ENCODE data around the gene HPGD.

The HPGD gene

DNA sequence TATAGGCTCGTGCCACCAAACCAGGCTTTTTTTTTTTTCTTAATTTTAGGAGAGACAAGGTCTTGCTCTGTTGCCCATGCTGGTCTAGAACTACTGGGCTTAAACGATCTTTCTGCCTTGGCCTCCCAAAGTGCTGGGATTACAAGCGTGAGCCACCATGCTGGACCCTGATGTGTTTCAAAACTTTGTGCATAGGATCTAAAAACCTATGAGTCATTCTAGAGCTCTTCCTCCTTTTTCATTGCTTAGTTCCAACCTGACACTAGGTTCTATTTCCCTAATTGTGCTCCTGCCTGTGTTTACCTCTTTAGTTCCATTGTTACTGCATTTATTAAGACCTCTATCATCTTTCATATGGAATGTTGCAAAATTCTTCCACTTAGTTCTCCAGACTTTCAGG is 57.3 kb downstream of the HPGD start:
- Histone ChIP-seq H3K4me2 (ENCODE audit: insufficient read depth, low read length) (no peak overlapping the region), H3K36me3 (ENCODE audit: insufficient read depth, low read length) (no peaks in the 10 kb centered on the region), H3K27me3 (ENCODE audit: insufficient read depth, low read length, poor library complexity) (no peaks in the 10 kb centered on the region), H3K79me2 (ENCODE audit: insufficient read depth, low read length) (no peaks in the 10 kb centered on the region), H3K4me1 (ENCODE audit: insufficient read depth, low read length) (no peaks in the 10 kb centered on the region), H3K9me3 (ENCODE audit: insufficient read depth, low read length, severe bottlenecking) (no peaks in the 10 kb centered on the region), H3K9ac (ENCODE audit: low read depth, low read length) (no peak overlapping the region), H2AFZ (ENCODE audit: low read depth, low read length) (no peak overlapping the region), H3K4me3 (ENCODE audit: low read depth in 1 of 2, low read length in 2 of 2) (no peak overlapping the region), H4K20me1 (ENCODE audit: insufficient read depth, low read length) (no peaks in the 10 kb centered on the region), H3K27ac (ENCODE audit: low read length) (no peak overlapping the region)
- DNase-seq = no peak
- no peak for ATAC-seq (ENCODE audit: insufficient read depth, low read depth)
- no peak for TF ChIP-seq EZH2 (IDR thresholded peaks at IDR 0.05; ENCODE audit: borderline replicate concordance, low read depth, low read length, severe bottlenecking)
- TF ChIP-seq, protein P1, sequence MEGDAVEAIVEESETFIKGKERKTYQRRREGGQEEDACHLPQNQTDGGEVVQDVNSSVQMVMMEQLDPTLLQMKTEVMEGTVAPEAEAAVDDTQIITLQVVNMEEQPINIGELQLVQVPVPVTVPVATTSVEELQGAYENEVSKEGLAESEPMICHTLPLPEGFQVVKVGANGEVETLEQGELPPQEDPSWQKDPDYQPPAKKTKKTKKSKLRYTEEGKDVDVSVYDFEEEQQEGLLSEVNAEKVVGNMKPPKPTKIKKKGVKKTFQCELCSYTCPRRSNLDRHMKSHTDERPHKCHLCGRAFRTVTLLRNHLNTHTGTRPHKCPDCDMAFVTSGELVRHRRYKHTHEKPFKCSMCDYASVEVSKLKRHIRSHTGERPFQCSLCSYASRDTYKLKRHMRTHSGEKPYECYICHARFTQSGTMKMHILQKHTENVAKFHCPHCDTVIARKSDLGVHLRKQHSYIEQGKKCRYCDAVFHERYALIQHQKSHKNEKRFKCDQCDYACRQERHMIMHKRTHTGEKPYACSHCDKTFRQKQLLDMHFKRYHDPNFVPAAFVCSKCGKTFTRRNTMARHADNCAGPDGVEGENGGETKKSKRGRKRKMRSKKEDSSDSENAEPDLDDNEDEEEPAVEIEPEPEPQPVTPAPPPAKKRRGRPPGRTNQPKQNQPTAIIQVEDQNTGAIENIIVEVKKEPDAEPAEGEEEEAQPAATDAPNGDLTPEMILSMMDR (IDR thresholded peaks at IDR 0.05; ENCODE audit: borderline replicate concordance, extremely low read depth, low read length, poor library complexity, severe bottlenecking) = no peak

DNA sequence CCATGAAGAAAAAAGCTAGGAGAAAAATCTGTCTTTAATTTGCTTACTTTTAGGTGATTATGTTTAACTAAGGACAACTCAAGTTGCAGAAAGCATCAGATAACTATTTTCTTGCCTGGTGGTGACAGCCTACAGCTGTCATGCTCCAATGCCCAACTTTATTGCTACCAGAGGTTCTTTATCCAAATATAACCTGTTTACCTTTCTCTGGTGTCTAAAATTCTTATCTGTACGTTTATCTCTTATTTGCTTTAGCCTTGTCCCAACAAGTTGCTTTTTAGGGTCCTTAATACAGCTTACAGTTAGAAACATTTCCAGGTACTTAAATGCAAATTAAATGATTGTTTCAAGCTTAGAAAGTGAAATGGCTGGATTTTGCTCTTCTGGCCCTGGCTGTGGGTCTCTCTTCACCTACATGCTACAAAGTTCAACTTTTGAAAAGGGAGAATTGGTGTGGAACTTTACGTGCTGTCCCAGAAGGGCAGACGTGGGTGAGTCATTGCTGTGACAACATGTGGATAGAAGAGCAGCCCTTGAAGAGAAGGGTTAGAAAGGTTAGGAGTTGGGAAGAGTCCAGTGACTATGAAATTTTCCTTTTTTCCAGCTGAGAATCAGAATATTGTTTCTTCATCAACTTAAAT is 60.7 kb downstream of the HPGD start:
- no peak overlapping the region for H3K4me3 ChIP-seq (ENCODE audit: low read depth in 1 of 2, low read length in 2 of 2)
- TF ChIP-seq, protein P1 (IDR thresholded peaks at IDR 0.05; ENCODE audit: borderline replicate concordance, extremely low read depth, low read length, poor library complexity, severe bottlenecking) = no peak
- no peak for TF ChIP-seq EZH2 (IDR thresholded peaks at IDR 0.05; ENCODE audit: borderline replicate concordance, low read depth, low read length, severe bottlenecking)

DNA sequence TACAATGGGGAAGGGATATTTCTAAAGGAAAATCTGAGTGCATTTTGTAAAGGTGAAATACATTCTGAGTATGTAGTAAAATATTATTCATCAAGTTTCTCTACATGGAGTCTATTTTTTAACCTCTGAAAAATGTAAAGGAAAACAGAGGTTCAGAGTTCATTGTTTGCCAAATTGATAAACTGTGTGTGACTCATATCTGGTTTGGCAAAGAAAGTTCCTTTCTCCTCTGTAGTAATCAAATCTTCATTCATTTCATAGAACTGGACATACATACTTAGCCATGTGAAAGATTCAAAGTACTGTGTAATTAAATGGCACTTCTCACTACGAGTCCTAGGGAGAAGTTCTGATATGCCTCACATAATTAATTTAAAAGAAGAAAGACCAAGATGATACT is 61.6 kb downstream of the HPGD start:
- H3K4me3 ChIP-seq (ENCODE audit: low read depth in 1 of 2, low read length in 2 of 2) = no peak overlapping the region
- ATAC-seq (ENCODE audit: insufficient read depth, low read depth) (no peak), DNase-seq (no peak)
- no peak overlapping the region for H3K27ac ChIP-seq (ENCODE audit: low read length)
- H3K9ac ChIP-seq (ENCODE audit: low read depth, low read length) = no peak overlapping the region
- H4K20me1 ChIP-seq (ENCODE audit: insufficient read depth, low read length) = no peaks in the 10 kb centered on the region
- no peaks in the 10 kb centered on the region for H3K79me2 ChIP-seq (ENCODE audit: insufficient read depth, low read length)
- no peaks in the 10 kb centered on the region for H3K9me3 ChIP-seq (ENCODE audit: insufficient read depth, low read length, severe bottlenecking)
- no peak overlapping the region for H3K4me2 ChIP-seq (ENCODE audit: insufficient read depth, low read length)
- no peak overlapping the region for H2AFZ ChIP-seq (ENCODE audit: low read depth, low read length)
- no peaks in the 10 kb centered on the region for H3K36me3 ChIP-seq (ENCODE audit: insufficient read depth, low read length)
- no peaks in the 10 kb centered on the region for H3K4me1 ChIP-seq (ENCODE audit: insufficient read depth, low read length)
- no peak for TF ChIP-seq EZH2 (IDR thresholded peaks at IDR 0.05; ENCODE audit: borderline replicate concordance, low read depth, low read length, severe bottlenecking)
- TF ChIP-seq, protein P1 (IDR thresholded peaks at IDR 0.05; ENCODE audit: borderline replicate concordance, extremely low read depth, low read length, poor library complexity, severe bottlenecking) = no peak
- H3K27me3 ChIP-seq (ENCODE audit: insufficient read depth, low read length, poor library complexity) = no peaks in the 10 kb centered on the region

More for the DNA sequence above, 60.7 kb downstream of the HPGD start:
- Histone ChIP-seq H3K36me3 (ENCODE audit: insufficient read depth, low read length) (no peaks in the 10 kb centered on the region), H3K4me1 (ENCODE audit: insufficient read depth, low read length) (no peaks in the 10 kb centered on the region), H3K4me2 (ENCODE audit: insufficient read depth, low read length) (no peak overlapping the region), H2AFZ (ENCODE audit: low read depth, low read length) (no peak overlapping the region), H3K79me2 (ENCODE audit: insufficient read depth, low read length) (no peaks in the 10 kb centered on the region), H4K20me1 (ENCODE audit: insufficient read depth, low read length) (no peaks in the 10 kb centered on the region), H3K27me3 (ENCODE audit: insufficient read depth, low read length, poor library complexity) (no peaks in the 10 kb centered on the region), H3K27ac (ENCODE audit: low read length) (no peak overlapping the region), H3K9ac (ENCODE audit: low read depth, low read length) (no peak overlapping the region), H3K9me3 (ENCODE audit: insufficient read depth, low read length, severe bottlenecking) (no peaks in the 10 kb centered on the region)
- DNase-seq = no peak
- ATAC-seq (ENCODE audit: insufficient read depth, low read depth) = no peak
